Body of pancreas (tissue), 4 donors: ENCODE results near the gene GALP.

Source experiments
- CTCF ChIP-seq, 7 experiments: fragments of 450-650 bp in 4 of 7; fragments of 200-600 bp in 3 of 7; sonication (generic) in 3 of 7; IDR thresholded peaks; one replicate each; pipeline ENCODE4 v1.5.1; 2016 to 2019; ENCODE audit warnings: antibody characterized with exemption in 7 of 7
- POLR2A ChIP-seq, 3 donors: fragments of 450-650 bp; IDR thresholded peaks; one replicate each; pipeline ENCODE4 v1.6.1; 2016; ENCODE audit warnings: antibody characterized with exemption in 3 of 3, mild to moderate bottlenecking in 2 of 3

GRCh38 chr19:56132316-56132822, 43.4 kb upstream of the GALP start:
- TF ChIP-seq CTCF (IDR thresholded peaks at IDR 0.05) (no peak), POLR2A (IDR thresholded peaks at IDR 0.05) (no peak)
